Measurements from ENCODE around the gene VMP1.

- no peak for TF ChIP-seq CTCF (IDR thresholded peaks at IDR 0.05; ENCODE audit: low read depth, low read length, poor library complexity, severe bottlenecking)
- no peak for TF ChIP-seq EZH2phosphoT487 (IDR thresholded peaks at IDR 0.05; ENCODE audit: borderline replicate concordance, low read length)
Measured at GRCh38 chr17:59848778-59849177, 141.3 kb downstream of the VMP1 start.
